HepG2 (cell line): ENCODE measurements around the gene TRAP1.
"Not testable (repeated sequence)": the region's sequence is repeated elsewhere in the genome, so short reads cannot be mapped to it uniquely, and the experiment has no call there.

Source experiments
- CTCF ChIP-seq: sonication (generic); formaldehyde crosslinking; IDR thresholded peaks from 2 replicates; pipeline ENCODE4 v1.5.0; 2020; ENCODE audit warnings: mild to moderate bottlenecking, missing genetic modification reagents, moderate library complexity
- EZH2 ChIP-seq: conservative IDR thresholded peaks from 2 replicates; pipeline ENCODE4 v1.6.1; 2012; ENCODE audit warnings: mild to moderate bottlenecking, low read depth, low read length, moderate library complexity
- FOXK2 ChIP-seq: fragments of 450-650 bp; IDR thresholded peaks from 2 replicates; pipeline ENCODE4 v1.6.1; 2016
- HOXD1 ChIP-seq: sonication (generic); formaldehyde crosslinking; IDR thresholded peaks from 2 replicates; pipeline ENCODE4 v1.5.0; 2020; ENCODE audit warnings: missing genetic modification reagents
- PAX8 ChIP-seq: sonication (generic); formaldehyde crosslinking; IDR thresholded peaks from 2 replicates; pipeline ENCODE4 v1.8.0; 2022; ENCODE audit warnings: mild to moderate bottlenecking, missing genetic modification reagents, borderline replicate concordance
- POLR2AphosphoS5 ChIP-seq: IDR thresholded peaks from 2 replicates; pipeline ENCODE4 v1.6.1; 2012; ENCODE audit warnings: low read depth, low read length
- TCF7L2 ChIP-seq: IDR thresholded peaks from 2 replicates; pipeline ENCODE4 v1.6.1; 2011; ENCODE audit warnings: mild to moderate bottlenecking, low read depth, low read length, moderate library complexity
- ZGPAT ChIP-seq: IDR thresholded peaks from 2 replicates; pipeline ENCODE4 v1.6.1; 2016; ENCODE audit warnings: mild to moderate bottlenecking
- ZNF768 ChIP-seq: sonication (generic); formaldehyde crosslinking; IDR thresholded peaks from 2 replicates; pipeline ENCODE4 v1.4.0; 2020; ENCODE audit warnings: missing genetic modification reagents
- ZUFSP ChIP-seq: sonication (generic); formaldehyde crosslinking; IDR thresholded peaks from 2 replicates; pipeline ENCODE4 v1.9.0; 2021; ENCODE audit warnings: missing genetic modification reagents, mild to moderate bottlenecking, borderline replicate concordance

GRCh38 chr16:3714378-3714777, 2.9 kb downstream of the TRAP1 start:
- TF ChIP-seq HOXD1 (CRISPR knock-in tag); ZGPAT (CRISPR knock-in tag); ZUFSP (CRISPR knock-in tag); POLR2AphosphoS5; TCF7L2; EZH2; CTCF (CRISPR knock-in tag); PAX8 (CRISPR knock-in tag); FOXK2; ZNF768 (CRISPR knock-in tag): not testable (repeated sequence)
